Fibroblast of villous mesenchyme (primary cell): ENCODE data around the gene RHOH. TPM values are rescaled to one million over a fixed set of nuclear protein-coding genes. Genes with fewer than 3 reads are reported as not detected.
A peak's percentile ranks its signal among the peaks of the same experiment; 100 is the strongest.

Experiments
- DNase-seq: peaks from one replicate; pipeline ENCODE4 v3.0.0-alpha.2; 2010; ENCODE audit warnings: low read depth
- H3K4me3 ChIP-seq: 2 replicates; pipeline ENCODE4 v1.5.1; 2011; ENCODE audit warnings: low read depth, mild to moderate bottlenecking, low read length
- CTCF ChIP-seq: IDR thresholded peaks from 2 replicates; pipeline ENCODE4 v1.5.1; 2012; ENCODE audit warnings: low read depth, mild to moderate bottlenecking, low read length; ENCODE audit not compliant: insufficient read depth
- total RNA-seq: library from RNA; depleted of rRNA; stranded (reverse); fragments of >200 nt; gene quantifications from 2 replicates; pipeline ENCODE4 v1.2.3, GENCODE V29; 2012

Gene RHOH
- total RNA-seq, 1 donor: not detected

- no peak for TF ChIP-seq CTCF
- no peak for DNase-seq
- H3K4me3 ChIP-seq: no peak overlapping the region
Observed at GRCh38 chr4:40234519-40235039, 37.7 kb downstream of the RHOH start.

GRCh38 chr4:40238008-40238699 lies 41.3 kb downstream of the RHOH start:
- DNase-seq: no peak
- no peak for TF ChIP-seq CTCF

GRCh38 chr4:40238700-40239548 lies 42.1 kb downstream of the RHOH start:
- H3K4me3 ChIP-seq: no peak overlapping the region
- no peak for TF ChIP-seq CTCF
- no peak for DNase-seq

More at GRCh38 chr4:40238008-40238699, 41.3 kb downstream of the RHOH start:
- no peak overlapping the region for H3K4me3 ChIP-seq

DNA sequence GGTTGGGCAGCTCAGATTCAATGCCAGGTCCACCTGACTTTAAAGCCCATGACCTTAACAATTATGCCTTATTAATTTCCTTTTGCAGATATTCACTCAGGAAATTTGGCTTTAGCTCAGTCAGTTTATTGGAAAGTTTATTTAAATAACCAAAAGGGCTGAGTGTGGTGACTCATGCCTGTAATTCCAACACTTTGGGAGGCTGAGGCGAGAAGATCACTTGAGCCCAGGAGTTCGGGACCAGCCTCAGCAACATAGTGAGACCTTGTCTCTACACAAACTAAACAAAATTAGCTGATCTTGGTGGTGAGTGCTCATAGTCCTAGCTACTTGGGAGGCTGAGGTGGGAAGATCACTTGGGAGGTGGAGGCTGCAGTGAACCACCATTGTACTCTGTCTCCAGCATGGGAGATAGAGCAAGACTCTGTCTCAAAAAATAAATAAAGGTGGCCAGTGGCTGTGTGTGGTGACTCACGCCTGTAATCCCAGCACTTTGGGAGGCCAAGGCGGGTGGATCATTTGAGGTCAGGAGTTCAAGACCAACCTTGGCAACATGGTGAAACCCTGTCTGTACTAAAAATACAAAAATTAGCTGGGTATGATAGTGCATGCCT lies 43.3 kb downstream of the RHOH start:
- no peak overlapping the region for H3K4me3 ChIP-seq
- TF ChIP-seq CTCF: no peak
- peak; percentile 32 for DNase-seq

DNA sequence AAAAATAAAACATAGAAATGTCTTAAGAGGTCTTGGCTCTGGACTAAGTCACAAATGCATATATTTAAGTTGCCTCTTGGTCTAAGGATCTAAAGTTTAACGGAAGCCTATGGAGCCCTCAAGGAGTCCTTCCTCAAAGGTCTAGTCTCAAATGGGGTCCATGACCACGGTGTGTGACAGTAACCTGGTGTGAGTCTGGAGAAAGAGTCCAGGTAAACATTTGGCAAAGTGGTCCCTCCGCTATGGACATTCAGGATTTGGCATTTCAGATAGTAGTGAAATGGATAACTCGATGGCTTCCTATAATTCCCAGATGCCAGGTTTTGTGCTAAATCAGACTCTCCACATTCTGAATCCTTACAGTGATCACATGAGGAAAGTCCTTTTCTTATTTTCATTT lies 44.2 kb downstream of the RHOH start:
- no peak overlapping the region for H3K4me3 ChIP-seq
- DNase-seq: no peak
- TF ChIP-seq CTCF: no peak

DNA sequence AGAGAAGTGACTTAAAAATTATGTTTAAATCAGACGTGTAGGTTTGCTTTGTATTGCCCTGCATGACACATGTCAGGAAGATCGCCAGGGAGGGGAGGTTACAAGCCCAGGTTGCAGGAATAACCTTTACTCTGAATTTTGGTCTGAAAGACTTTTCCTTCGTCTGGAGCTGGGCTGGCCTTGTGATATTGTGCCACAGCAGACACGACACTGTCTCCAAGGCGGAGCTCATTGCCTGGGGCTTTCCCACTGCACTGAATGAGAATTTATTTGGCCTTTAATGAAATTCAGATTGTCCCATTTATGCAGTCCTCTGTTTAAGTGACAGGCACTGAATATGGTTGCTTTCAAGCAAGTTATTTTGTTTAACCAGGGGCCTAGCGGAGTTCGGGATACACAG lies 45.1 kb downstream of the RHOH start:
- no peak for TF ChIP-seq CTCF
- H3K4me3 ChIP-seq: no peak overlapping the region
- DNase-seq: no peak
